Upper lobe of right lung (tissue), 1 donor: Measurements from ENCODE around the gene ZNF438. TPM values are rescaled to one million over a fixed set of nuclear protein-coding genes. Genes with fewer than 3 reads are reported as not detected.
A peak's percentile ranks its signal among the peaks of the same experiment; 100 is the strongest.

Source experiments
- ATAC-seq: fragments of 200-7000 bp; cut with Tn5 transposase; one replicate; pipeline ENCODE4 v1.9.1; 2020; ENCODE audit warnings: mild to moderate bottlenecking, moderate library complexity
- DNase-seq: peaks from one replicate; pipeline ENCODE4 v3.0.0-alpha.2; 2020
- H3K27ac ChIP-seq: fragments of 200-600 bp; one replicate; pipeline ENCODE4 v1.8.0; 2022
- H3K27me3 ChIP-seq: fragments of 200-600 bp; one replicate; pipeline ENCODE4 v1.8.0; 2022; ENCODE audit warnings: mild to moderate bottlenecking
- H3K36me3 ChIP-seq: fragments of 200-600 bp; one replicate; pipeline ENCODE4 v1.8.0; 2022
- H3K4me1 ChIP-seq: fragments of 200-600 bp; one replicate; pipeline ENCODE4 v1.8.0; 2022
- H3K4me3 ChIP-seq: fragments of 200-600 bp; one replicate; pipeline ENCODE4 v1.8.0; 2022; ENCODE audit warnings: mild to moderate bottlenecking
- H3K9me3 ChIP-seq: fragments of 200-600 bp; one replicate; pipeline ENCODE4 v1.8.0; 2022
- CTCF ChIP-seq: fragments of 200-600 bp; IDR thresholded peaks from one replicate; pipeline ENCODE4 v1.8.0; 2022; ENCODE audit warnings: antibody characterized with exemption
- intact Hi-C: fragments of 100-400 bp; cut with DNase I; formaldehyde crosslinking; loops from one replicate; pipeline ENCODE4 v1.11.0; 2022
- total RNA-seq: library from RNA; stranded (reverse); fragmentation: NEBNext Ultra II Directional; extraction: Animal tissue kit (Norgen Biotek cat#: 25700); gene quantifications from one replicate; pipeline ENCODE4 v1.2.1, GENCODE V29; 2021
- donor health status: DM: no; HTN: yes; CAD: no; lungs with severe emphysema.

The ZNF438 gene
- total RNA-seq, 1 donor from 2014 or later = 14.4 TPM

GRCh38 chr10:31037749-31038148 is 6.1 kb upstream of the ZNF438 start:
- DNase-seq (no peak), ATAC-seq (no peak)
- no peak for TF ChIP-seq CTCF
- H3K36me3 ChIP-seq = no peaks in the 10 kb centered on the region
- H3K27ac ChIP-seq = no peak overlapping the region
- peaks cover 23% of the 10 kb centered on the region for H3K4me1 ChIP-seq
- H3K27me3 ChIP-seq = no peaks in the 10 kb centered on the region
- H3K9me3 ChIP-seq = no peaks in the 10 kb centered on the region
- H3K4me3 ChIP-seq = no peak overlapping the region
- intact Hi-C loops = loop anchor here (10.0 kb wide), 1 partner anchor 253 kb away; no protein-coding TSS in a partner anchor

GRCh38 chr10:31036209-31036608 is 4.5 kb upstream of the ZNF438 start:
- no peaks in the 10 kb centered on the region for H3K36me3 ChIP-seq
- intact Hi-C loops = loop anchor here (10.0 kb wide), 1 partner anchor 251 kb away; no protein-coding TSS in a partner anchor

GRCh38 chr10:31035266-31035798 is 3.7 kb upstream of the ZNF438 start:
- Histone ChIP-seq H3K4me1 (peaks cover 32% of the 10 kb centered on the region), H3K9me3 (no peaks in the 10 kb centered on the region), H3K4me3 (no peak overlapping the region), H3K36me3 (no peaks in the 10 kb centered on the region), H3K27ac (no peak overlapping the region), H3K27me3 (no peaks in the 10 kb centered on the region)
- DNase-seq (no peak), ATAC-seq (no peak)
- no peak for TF ChIP-seq CTCF
- intact Hi-C loops = loop anchor here (10.0 kb wide), 1 partner anchor 251 kb away; no protein-coding TSS in a partner anchor

More at GRCh38 chr10:31036209-31036608, 4.5 kb upstream of the ZNF438 start:
- no peak for ATAC-seq
- peaks cover 23% of the 10 kb centered on the region for H3K4me1 ChIP-seq
- DNase-seq = no peak
- TF ChIP-seq CTCF = no peak
- no peaks in the 10 kb centered on the region for H3K27me3 ChIP-seq
- no peak overlapping the region for H3K4me3 ChIP-seq
- H3K9me3 ChIP-seq = no peaks in the 10 kb centered on the region
- H3K27ac ChIP-seq = no peak overlapping the region

- no peak for DNase-seq
- H3K4me3 ChIP-seq = no peak overlapping the region
- intact Hi-C loops = loop anchor here (10.0 kb wide), 1 partner anchor 250 kb away; no protein-coding TSS in a partner anchor
- H3K9me3 ChIP-seq = no peaks in the 10 kb centered on the region
- H3K27me3 ChIP-seq = no peaks in the 10 kb centered on the region
- peaks cover 41% of the 10 kb centered on the region for H3K4me1 ChIP-seq
- H3K36me3 ChIP-seq = no peaks in the 10 kb centered on the region
- peak overlapping the region; percentile 64 for H3K27ac ChIP-seq
- ATAC-seq = no peak
- no peak for TF ChIP-seq CTCF
Measured at GRCh38 chr10:31034098-31034909, 2.6 kb upstream of the ZNF438 start.

GRCh38 chr10:31033147-31033546 is 1.5 kb upstream of the ZNF438 start:
- intact Hi-C loops = loop anchor here (10.0 kb wide), 1 partner anchor 248 kb away; no protein-coding TSS in a partner anchor
- ATAC-seq = no peak
- H3K4me3 ChIP-seq = peak overlapping the region; percentile 69
- peak overlapping the region; percentile 100 for H3K27ac ChIP-seq
- DNase-seq = no peak
- H3K36me3 ChIP-seq = no peaks in the 10 kb centered on the region
- no peak for TF ChIP-seq CTCF
- H3K4me1 ChIP-seq = peaks cover 41% of the 10 kb centered on the region
- no peaks in the 10 kb centered on the region for H3K9me3 ChIP-seq
- H3K27me3 ChIP-seq = no peaks in the 10 kb centered on the region
